Uterus (tissue), 2 donors: ENCODE measurements around the gene SEC63.

Experiments used
- POLR2A ChIP-seq, 2 donors: fragments of 450-650 bp; IDR thresholded peaks; one replicate each; pipeline ENCODE4 v1.6.1; 2016; ENCODE audit warnings: antibody characterized with exemption in 2 of 2, mild to moderate bottlenecking in 1 of 2, moderate library complexity in 1 of 2
- TF ChIP-seq, protein P1 (sequence below), 4 experiments: fragments of 200-600 bp in 2 of 4; fragments of 450-650 bp in 2 of 4; sonication (generic) in 2 of 4; IDR thresholded peaks; one replicate each; pipeline ENCODE4 v1.5.1; 2016 to 2019; ENCODE audit warnings: antibody characterized with exemption in 4 of 4, mild to moderate bottlenecking in 2 of 4, moderate library complexity in 1 of 4

DNA sequence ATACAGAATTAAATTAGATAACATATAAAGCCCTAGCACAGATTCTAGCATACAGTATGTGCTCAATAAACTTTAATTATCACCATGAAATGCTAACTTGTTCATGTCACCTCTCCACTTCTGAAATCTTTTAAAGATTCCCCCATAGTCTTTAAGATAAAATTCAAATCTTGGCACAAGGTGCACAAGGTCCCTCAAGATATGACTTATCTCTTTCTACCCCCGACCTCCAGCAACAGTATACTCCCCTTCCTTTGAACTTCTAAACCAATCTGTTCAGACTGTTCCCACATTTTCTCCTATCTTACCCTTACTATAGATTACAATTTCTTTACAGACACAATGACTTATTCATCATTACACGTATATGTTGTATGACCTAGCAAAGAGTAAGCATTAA is 29.0 kb downstream of the SEC63 start:
- TF ChIP-seq, protein P1, sequence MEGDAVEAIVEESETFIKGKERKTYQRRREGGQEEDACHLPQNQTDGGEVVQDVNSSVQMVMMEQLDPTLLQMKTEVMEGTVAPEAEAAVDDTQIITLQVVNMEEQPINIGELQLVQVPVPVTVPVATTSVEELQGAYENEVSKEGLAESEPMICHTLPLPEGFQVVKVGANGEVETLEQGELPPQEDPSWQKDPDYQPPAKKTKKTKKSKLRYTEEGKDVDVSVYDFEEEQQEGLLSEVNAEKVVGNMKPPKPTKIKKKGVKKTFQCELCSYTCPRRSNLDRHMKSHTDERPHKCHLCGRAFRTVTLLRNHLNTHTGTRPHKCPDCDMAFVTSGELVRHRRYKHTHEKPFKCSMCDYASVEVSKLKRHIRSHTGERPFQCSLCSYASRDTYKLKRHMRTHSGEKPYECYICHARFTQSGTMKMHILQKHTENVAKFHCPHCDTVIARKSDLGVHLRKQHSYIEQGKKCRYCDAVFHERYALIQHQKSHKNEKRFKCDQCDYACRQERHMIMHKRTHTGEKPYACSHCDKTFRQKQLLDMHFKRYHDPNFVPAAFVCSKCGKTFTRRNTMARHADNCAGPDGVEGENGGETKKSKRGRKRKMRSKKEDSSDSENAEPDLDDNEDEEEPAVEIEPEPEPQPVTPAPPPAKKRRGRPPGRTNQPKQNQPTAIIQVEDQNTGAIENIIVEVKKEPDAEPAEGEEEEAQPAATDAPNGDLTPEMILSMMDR (IDR thresholded peaks at IDR 0.05), result no peak
- no peak for TF ChIP-seq POLR2A (IDR thresholded peaks at IDR 0.05)
